Left ventricle myocardium inferior (tissue), 1 donor: Measurements from ENCODE around the gene MCCD1. TPM values are rescaled to one million over a fixed set of nuclear protein-coding genes. Genes with fewer than 3 reads are reported as not detected.
A peak's percentile ranks its signal among the peaks of the same experiment; 100 is the strongest.

ENCODE experiments used
- DNase-seq: peaks from one replicate; pipeline ENCODE4 v3.0.0-alpha.2; 2020
- H3K27ac ChIP-seq: fragments of 200-600 bp; replicated peaks from 2 replicates; pipeline ENCODE4 v1.8.0; 2021
- H3K27me3 ChIP-seq: fragments of 200-600 bp; 2 replicates; pipeline ENCODE4 v1.8.0; 2021; ENCODE audit warnings: low read depth
- H3K36me3 ChIP-seq: fragments of 200-600 bp; 2 replicates; pipeline ENCODE4 v1.8.0; 2021
- H3K4me1 ChIP-seq: fragments of 200-600 bp; 2 replicates; pipeline ENCODE4 v1.8.0; 2021
- H3K4me3 ChIP-seq: fragments of 200-600 bp; 2 replicates; pipeline ENCODE4 v1.8.0; 2021; ENCODE audit warnings: mild to moderate bottlenecking, moderate library complexity
- H3K9me3 ChIP-seq: fragments of 200-600 bp; replicated peaks from 2 replicates; pipeline ENCODE4 v1.8.0; 2021
- CTCF ChIP-seq: fragments of 200-600 bp; IDR thresholded peaks from 2 replicates; pipeline ENCODE4 v1.8.0; 2021; ENCODE audit warnings: antibody characterized with exemption, mild to moderate bottlenecking, borderline replicate concordance
- intact Hi-C: fragments of 100-400 bp; cut with micrococcal nuclease; formaldehyde crosslinking; loops from one replicate; pipeline ENCODE4 v1.11.0; 2022
- total RNA-seq: library from RNA; stranded (reverse); fragmentation: NEBNext Ultra II Directional; extraction: Animal tissue kit (Norgen Biotek cat#: 25700); gene quantifications from one replicate; pipeline ENCODE4 v1.2.1, GENCODE V29; 2021
- donor health status: DM: no; HTN: yes; CAD: no; lungs with severe emphysema.

The MCCD1 gene
- total RNA-seq, 1 donor from 2014 or later = not detected

DNA sequence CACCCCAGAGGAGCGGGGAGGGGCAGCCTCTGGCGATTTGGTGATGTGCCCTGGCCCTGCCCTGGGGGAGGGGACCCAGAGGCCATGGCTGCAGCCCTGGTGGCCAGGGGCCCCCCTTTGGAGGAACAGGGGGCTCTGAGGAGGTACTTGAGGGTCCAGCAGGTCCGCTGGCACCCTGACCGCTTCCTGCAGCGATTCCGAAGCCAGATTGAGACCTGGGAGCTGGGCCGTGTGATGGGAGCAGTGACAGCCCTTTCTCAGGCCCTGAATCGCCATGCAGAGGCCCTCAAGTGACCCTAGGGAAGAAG lies 29.5 kb downstream of the MCCD1 start:
- intact Hi-C loops = no loop called here
- peak overlapping the region; percentile 81 for H3K27ac ChIP-seq
- peaks cover 40% of the 10 kb centered on the region for H3K36me3 ChIP-seq
- H3K27me3 ChIP-seq = no peaks in the 10 kb centered on the region
- DNase-seq = no peak
- peaks cover 48% of the 10 kb centered on the region for H3K4me1 ChIP-seq
- peak overlapping the region; percentile 7 for H3K4me3 ChIP-seq
- H3K9me3 ChIP-seq = no peaks in the 10 kb centered on the region
- no peak for TF ChIP-seq CTCF

- peaks cover 34% of the 10 kb centered on the region for H3K36me3 ChIP-seq
- H3K27me3 ChIP-seq = no peaks in the 10 kb centered on the region
- DNase-seq = peak; percentile 26
- H3K27ac ChIP-seq = peak overlapping the region; percentile 81
- no peaks in the 10 kb centered on the region for H3K9me3 ChIP-seq
- intact Hi-C loops = no loop called here
- peaks cover 48% of the 10 kb centered on the region for H3K4me1 ChIP-seq
- peak overlapping the region; percentile 21 for H3K4me3 ChIP-seq
- no peak for TF ChIP-seq CTCF
Measured at GRCh38 chr6:31558631-31559500, 30.1 kb downstream of the MCCD1 start.

GRCh38 chr6:31559606-31559957 lies 30.8 kb downstream of the MCCD1 start:
- H3K27me3 ChIP-seq = no peaks in the 10 kb centered on the region
- DNase-seq = no peak
- H3K27ac ChIP-seq = peak overlapping the region; percentile 81
- no peaks in the 10 kb centered on the region for H3K9me3 ChIP-seq
- no peak for TF ChIP-seq CTCF
- H3K36me3 ChIP-seq = peaks cover 29% of the 10 kb centered on the region
- H3K4me3 ChIP-seq = peak overlapping the region; percentile 21
- peaks cover 48% of the 10 kb centered on the region for H3K4me1 ChIP-seq
- intact Hi-C loops = no loop called here

DNA sequence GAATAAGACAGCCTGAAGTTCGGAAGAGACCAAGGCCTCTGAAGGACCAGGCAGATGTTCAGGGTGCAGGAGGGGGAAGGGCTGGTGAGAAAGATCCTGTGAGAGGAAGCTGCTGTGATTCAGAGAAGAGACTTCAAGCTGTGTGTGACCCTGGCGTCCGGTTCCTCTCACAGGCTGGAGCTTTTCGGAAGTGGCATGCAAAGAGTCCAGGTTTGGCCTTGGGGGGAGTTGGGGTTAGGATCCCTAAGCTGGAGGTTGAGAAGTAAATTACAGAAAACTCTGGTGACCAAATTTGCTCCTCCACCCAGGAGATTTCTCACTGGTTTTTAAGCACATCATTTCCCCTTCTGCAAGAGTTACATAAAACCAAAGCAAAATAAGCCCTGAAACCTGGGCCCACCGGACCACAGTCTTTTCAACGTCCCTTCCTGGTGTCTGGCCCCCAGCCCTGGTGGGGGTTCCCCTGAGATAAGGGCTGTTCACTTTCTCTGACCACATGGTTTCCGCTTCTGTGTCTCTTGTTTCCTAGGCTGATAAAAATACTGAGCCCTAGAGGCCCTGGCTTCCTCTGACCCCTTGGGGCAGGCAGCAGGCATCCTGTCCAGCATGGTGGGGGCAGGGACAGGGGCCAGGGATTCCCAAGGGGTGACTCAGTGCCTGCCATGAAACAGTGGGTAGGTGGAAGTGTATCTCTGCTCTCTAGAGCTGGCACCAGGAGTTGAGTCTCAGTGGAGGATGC lies 31.4 kb downstream of the MCCD1 start:
- Histone ChIP-seq H3K9me3 (no peaks in the 10 kb centered on the region), H3K27me3 (no peaks in the 10 kb centered on the region), H3K4me1 (peaks cover 48% of the 10 kb centered on the region), H3K36me3 (peaks cover 24% of the 10 kb centered on the region), H3K27ac (peak overlapping the region; percentile 81), H3K4me3 (peak overlapping the region; percentile 21)
- no peak for TF ChIP-seq CTCF
- peak; percentile 63 for DNase-seq
- intact Hi-C loops = no loop called here

- Histone ChIP-seq H3K27ac (peak overlapping the region; percentile 81), H3K36me3 (peaks cover 24% of the 10 kb centered on the region), H3K4me3 (no peak overlapping the region), H3K4me1 (peaks cover 48% of the 10 kb centered on the region), H3K9me3 (no peaks in the 10 kb centered on the region), H3K27me3 (no peaks in the 10 kb centered on the region)
- DNase-seq = no peak
- no peak for TF ChIP-seq CTCF
- intact Hi-C loops = no loop called here
Measured at GRCh38 chr6:31560697-31561058, 31.9 kb downstream of the MCCD1 start.
